ENCODE data around the gene CCNK. TPM values are rescaled to one million over a fixed set of nuclear protein-coding genes. Genes with fewer than 3 reads are reported as not detected.

The CCNK gene
- 33.8 and 54.4 TPM in 2 replicates for total RNA-seq

DNA sequence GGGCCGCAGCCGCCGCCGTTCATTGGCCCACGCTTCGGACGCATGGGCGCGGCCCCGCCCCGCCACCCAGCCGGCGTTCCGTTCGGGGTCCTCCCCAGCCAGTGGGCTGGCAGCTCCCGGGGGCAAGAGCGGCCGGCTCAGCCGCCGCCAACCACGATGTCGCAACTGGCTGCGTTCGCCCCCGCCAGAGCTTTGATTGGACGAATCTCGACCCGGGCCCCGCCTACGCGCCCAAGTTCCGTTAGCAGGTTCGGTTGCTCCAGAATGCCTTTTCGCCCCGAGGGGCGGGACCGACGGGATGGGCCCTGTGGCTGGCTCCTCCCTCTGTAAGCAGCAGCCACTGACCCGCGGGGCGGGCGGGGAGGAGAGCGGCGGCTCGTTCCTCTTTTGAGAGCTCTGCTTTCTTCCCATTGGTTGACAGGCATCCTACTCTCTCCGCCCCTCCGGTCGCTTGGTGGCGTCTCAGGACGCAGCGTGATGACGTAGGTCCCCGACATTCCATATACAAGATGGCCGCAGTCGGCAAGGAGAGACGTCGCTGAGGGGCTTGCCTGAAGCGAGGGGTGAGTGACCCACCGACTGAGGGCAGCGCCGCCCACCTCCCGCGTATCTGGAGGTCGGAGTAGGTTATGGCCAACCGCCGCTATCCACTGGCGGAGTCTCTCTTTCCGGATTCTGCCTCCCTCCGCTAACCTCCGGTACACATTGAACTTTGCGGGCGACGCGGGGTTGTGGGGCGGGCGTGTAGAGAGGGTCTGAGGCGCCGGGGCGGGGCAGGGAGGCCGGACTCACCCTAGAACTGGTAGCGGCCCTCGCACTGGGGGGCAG, at the start of gene CCNK:
CCNK (plus strand) TSS at position 493 of the 828 bp plus-strand sequence. CDS start 11,269 bp downstream, outside the sequence.

DNA sequence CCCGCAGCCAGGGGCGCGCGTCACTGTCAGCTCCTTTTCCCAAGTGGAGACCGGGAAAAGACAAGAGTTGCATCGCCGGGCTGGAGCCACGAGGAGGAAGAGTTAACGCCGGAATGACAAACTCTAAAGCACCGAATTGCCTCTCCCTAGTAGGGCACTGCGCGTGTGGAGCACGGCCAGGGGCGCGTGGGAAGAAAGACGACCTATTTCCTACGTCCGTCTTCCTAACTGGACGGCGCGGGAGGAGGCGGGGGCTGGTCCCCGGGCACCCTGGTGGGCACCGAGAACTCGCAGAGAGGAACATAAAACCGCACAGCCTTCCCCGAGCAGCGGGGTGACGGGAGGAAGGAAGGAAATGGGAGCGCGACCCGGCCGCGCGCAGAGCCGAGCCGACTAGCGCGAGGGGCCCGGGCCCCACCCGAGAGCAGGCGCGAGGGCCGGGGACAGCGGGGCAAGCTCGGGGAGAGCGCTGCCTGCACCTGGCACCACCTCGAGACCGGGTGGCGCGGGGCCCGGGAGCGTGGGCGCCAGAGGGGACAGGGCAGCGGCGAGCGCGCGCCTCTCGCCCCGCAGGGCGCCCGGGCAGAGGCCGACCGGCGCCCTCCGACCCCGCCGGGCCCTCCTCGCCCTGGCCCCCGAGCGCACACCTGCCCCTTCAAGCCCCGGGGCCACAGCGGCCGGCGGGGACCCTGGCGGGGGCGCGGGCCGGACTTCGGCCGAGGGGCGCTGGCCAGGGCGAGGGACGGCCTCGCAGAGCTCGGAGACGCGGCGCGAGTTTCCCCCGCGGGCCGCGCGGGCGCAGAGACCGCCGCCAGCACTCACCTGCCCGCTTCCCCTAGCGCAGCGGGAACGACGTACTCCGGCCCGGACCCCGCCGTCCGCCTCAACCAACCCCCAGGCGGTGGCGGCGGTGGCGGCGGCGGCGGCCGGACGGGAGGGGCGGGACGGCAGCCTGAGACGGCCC, 1.0 kb upstream of the CCNK start, which contains the start of gene SETD3:
SETD3 (minus strand) TSS at position 954 of the 964 bp plus-strand sequence. CDS start 15,054 bp downstream, outside the sequence.

Small RNA genes lying within 50 kb of the gene (small RNA-seq; reads per million reads assigned to genes)
- not detected for gene RNU6-91P

Other genes with a start within 250 kb of the CCNK start
- 1.4 and 2.0 TPM in 2 replicates for gene BCL11B, start 209.2 kb upstream of the CCNK start, total RNA-seq
- 159 and 195 TPM in 2 replicates for gene SETD3, start 550 bp upstream of the CCNK start, total RNA-seq
- gene CCDC85C, start 122.8 kb downstream of the CCNK start, total RNA-seq: 29.8 and 36.2 TPM in 2 replicates
- 6.7 and 7.5 TPM in 2 replicates for gene HHIPL1, start 163.7 kb downstream of the CCNK start, total RNA-seq
- 0.87 and 1.2 TPM in 2 replicates for gene CYP46A1, start 202.9 kb downstream of the CCNK start, total RNA-seq

Measured in placental epithelial cell (primary cell).